Upper lobe of left lung (tissue), 6 donors: ENCODE measurements around the gene MON1A. TPM values are rescaled to one million over a fixed set of nuclear protein-coding genes. Genes with fewer than 3 reads are reported as not detected.
A peak's percentile ranks its signal among the peaks of the same experiment; 100 is the strongest.

Experiments
- ATAC-seq, 2 donors: fragments of 200-7000 bp; cut with Tn5 transposase; one replicate each; pipeline ENCODE4 v1.9.1; 2022; ENCODE audit warnings: mild to moderate bottlenecking in 2 of 2, moderate library complexity in 2 of 2; ENCODE audit not compliant: low FRiP score in 2 of 2
- DNase-seq, 2 donors: peaks; one replicate each; pipeline ENCODE4 v3.0.0-alpha.2; 2019 to 2020
- H3K27ac ChIP-seq, 4 donors: fragments of 200-600 bp; sonication (generic); one replicate each; pipeline ENCODE4 v1.5.1; 2016 to 2019
- H3K27me3 ChIP-seq, 4 donors: fragments of 200-600 bp; sonication (generic); one replicate each; pipeline ENCODE4 v1.5.1; 2017 to 2019
- H3K36me3 ChIP-seq, 4 donors: fragments of 200-600 bp; sonication (generic); one replicate each; pipeline ENCODE4 v1.5.1; 2016 to 2019
- H3K4me1 ChIP-seq, 4 donors: fragments of 200-600 bp; sonication (generic); one replicate each; pipeline ENCODE4 v1.5.1; 2018 to 2019
- H3K4me3 ChIP-seq, 4 donors: fragments of 200-600 bp; sonication (generic); one replicate each; pipeline ENCODE4 v1.5.1; 2017 to 2019; ENCODE audit warnings: mild to moderate bottlenecking in 2 of 4, moderate library complexity in 1 of 4
- H3K9me3 ChIP-seq, 4 donors: fragments of 200-600 bp; sonication (generic); one replicate each; pipeline ENCODE4 v1.5.1; 2018 to 2019
- EP300 ChIP-seq, 4 donors: sonication (generic); formaldehyde crosslinking; IDR thresholded peaks; one replicate each; pipeline ENCODE4 v1.5.1; 2017; ENCODE audit warnings: antibody characterized with exemption in 4 of 4, control low read depth in 2 of 4
- POLR2A ChIP-seq, 4 donors: fragments of 450-650 bp; IDR thresholded peaks; one replicate each; pipeline ENCODE4 v1.5.1; 2016 to 2017; ENCODE audit warnings: antibody characterized with exemption in 4 of 4, mild to moderate bottlenecking in 2 of 4
- POLR2AphosphoS5 ChIP-seq, 2 donors: sonication (generic); formaldehyde crosslinking; IDR thresholded peaks; one replicate each; pipeline ENCODE4 v1.5.1; 2017; ENCODE audit warnings: antibody characterized with exemption in 2 of 2
- WGBS, 2 donors: methylation state at CpG; one replicate each; pipeline ENCODE4 v1.1.5; 2017 to 2018; 5-methylcytosine and 5-hydroxymethylcytosine counted together
- total RNA-seq, 6 donors: library from RNA; depleted of rRNA in 4 of 6; stranded (reverse); fragments of >200 nt in 4 of 6; gene quantifications; one replicate each; pipeline versions ENCODE4 v1.1.0 to v1.2.1, GENCODE V29; 2016 to 2021
- TF ChIP-seq, protein P1 (sequence below), 6 experiments: fragments of 450-650 bp in 4 of 6; fragments of 200-600 bp in 2 of 6; sonication (generic) in 2 of 6; IDR thresholded peaks; one replicate each; pipeline ENCODE4 v1.5.1; 2016 to 2019; ENCODE audit warnings: antibody characterized with exemption in 6 of 6
- donor health status: DM: no; HTN: no; CAD: no; lungs with moderate emphysema.
- donor health status: DM: no; HTN: yes; CAD: no; lungs with severe emphysema.

The MON1A gene
- total RNA-seq, 6 donors from 2014 or later = 8.0 to 28.3 (median 15.0) TPM

DNA sequence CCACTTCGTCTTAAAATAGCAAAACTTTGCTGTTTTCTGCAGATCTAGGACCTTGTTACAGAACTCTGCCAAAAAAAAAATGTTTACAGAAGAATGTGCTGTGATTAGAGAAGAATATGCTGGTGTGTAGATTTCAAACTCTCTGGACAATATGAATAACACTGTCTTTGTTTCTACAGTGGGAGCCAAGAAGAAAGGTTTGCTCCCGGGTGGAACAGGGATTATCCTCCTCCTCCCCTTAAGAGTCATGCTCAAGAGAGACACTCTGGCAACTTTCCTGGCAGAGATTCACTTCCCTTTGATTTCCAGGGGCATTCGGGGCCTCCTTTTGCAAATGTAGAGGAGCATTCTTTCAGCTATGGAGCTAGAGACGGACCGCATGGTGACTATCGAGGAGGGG is 37.7 kb upstream of the MON1A start:
- peaks cover 0 to 40% (median 14%) of the 10 kb centered on the region in 4 donors for H3K36me3 ChIP-seq
- DNase-seq = no peak
- no peak overlapping the region for H3K4me3 ChIP-seq
- H3K27me3 ChIP-seq = no peaks in the 10 kb centered on the region
- 68 to 70% methylated on average over 6 of the region's 6 CpGs for WGBS, 2 donors
- H3K9me3 ChIP-seq = no peaks in the 10 kb centered on the region
- TF ChIP-seq, protein P1, sequence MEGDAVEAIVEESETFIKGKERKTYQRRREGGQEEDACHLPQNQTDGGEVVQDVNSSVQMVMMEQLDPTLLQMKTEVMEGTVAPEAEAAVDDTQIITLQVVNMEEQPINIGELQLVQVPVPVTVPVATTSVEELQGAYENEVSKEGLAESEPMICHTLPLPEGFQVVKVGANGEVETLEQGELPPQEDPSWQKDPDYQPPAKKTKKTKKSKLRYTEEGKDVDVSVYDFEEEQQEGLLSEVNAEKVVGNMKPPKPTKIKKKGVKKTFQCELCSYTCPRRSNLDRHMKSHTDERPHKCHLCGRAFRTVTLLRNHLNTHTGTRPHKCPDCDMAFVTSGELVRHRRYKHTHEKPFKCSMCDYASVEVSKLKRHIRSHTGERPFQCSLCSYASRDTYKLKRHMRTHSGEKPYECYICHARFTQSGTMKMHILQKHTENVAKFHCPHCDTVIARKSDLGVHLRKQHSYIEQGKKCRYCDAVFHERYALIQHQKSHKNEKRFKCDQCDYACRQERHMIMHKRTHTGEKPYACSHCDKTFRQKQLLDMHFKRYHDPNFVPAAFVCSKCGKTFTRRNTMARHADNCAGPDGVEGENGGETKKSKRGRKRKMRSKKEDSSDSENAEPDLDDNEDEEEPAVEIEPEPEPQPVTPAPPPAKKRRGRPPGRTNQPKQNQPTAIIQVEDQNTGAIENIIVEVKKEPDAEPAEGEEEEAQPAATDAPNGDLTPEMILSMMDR (IDR thresholded peaks at IDR 0.05) = no peak
- TF ChIP-seq POLR2AphosphoS5 (IDR thresholded peaks at IDR 0.05) (no peak), EP300 (IDR thresholded peaks at IDR 0.05) (no peak), POLR2A (IDR thresholded peaks at IDR 0.05) (no peak)
- no peak for ATAC-seq
- peak overlapping the region in 2 of 4 donors; percentile 5 to 11 for H3K27ac ChIP-seq
- H3K4me1 ChIP-seq = peaks cover 6 to 13% (median 9%) of the 10 kb centered on the region in 4 donors

DNA sequence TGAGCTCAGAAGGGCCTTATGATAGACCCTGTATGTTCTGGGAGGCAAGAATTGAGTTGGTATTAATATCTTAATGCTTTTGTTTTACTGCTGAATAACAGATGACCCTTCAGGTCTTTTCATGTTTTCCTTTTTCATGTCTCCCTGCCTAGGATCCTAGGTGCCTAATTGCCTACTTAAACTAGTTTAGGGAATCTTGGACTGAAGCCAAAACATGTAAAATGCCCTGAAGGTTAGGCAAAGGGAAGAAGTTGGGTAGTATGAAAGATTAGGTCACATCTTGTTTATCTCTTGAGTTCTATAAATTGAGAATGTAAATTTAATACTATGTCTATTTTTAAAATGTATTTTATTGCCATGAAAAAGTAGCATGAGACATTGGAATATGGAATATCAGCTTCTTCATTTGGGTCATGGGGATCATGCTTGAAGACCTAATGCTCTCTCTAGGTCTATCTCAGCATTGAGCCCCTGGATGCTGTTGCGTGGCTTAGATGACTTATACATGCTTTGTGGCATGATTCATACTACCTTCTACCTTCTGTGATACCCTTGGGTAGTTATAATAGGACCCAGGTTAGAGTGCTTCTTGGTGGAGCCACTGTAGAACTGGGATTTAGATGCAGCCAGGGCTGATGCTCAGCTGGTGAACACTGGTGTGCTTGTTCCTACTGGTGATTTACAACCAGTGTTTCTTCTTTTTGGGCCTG is 36.8 kb upstream of the MON1A start:
- peaks cover 6 to 13% (median 9%) of the 10 kb centered on the region in 4 donors for H3K4me1 ChIP-seq
- ATAC-seq (no peak), DNase-seq (no peak)
- H3K27ac ChIP-seq = no peak overlapping the region
- peaks cover 0 to 35% (median 10%) of the 10 kb centered on the region in 4 donors for H3K36me3 ChIP-seq
- H3K9me3 ChIP-seq = no peaks in the 10 kb centered on the region
- H3K27me3 ChIP-seq = no peaks in the 10 kb centered on the region
- WGBS, 2 donors = 96 to 100% methylated on average over 1 of the region's 1 CpG
- TF ChIP-seq POLR2A (IDR thresholded peaks at IDR 0.05) (no peak), EP300 (IDR thresholded peaks at IDR 0.05) (no peak), POLR2AphosphoS5 (IDR thresholded peaks at IDR 0.05) (no peak)
- TF ChIP-seq, protein P1 (IDR thresholded peaks at IDR 0.05) = no peak
- no peak overlapping the region for H3K4me3 ChIP-seq

DNA sequence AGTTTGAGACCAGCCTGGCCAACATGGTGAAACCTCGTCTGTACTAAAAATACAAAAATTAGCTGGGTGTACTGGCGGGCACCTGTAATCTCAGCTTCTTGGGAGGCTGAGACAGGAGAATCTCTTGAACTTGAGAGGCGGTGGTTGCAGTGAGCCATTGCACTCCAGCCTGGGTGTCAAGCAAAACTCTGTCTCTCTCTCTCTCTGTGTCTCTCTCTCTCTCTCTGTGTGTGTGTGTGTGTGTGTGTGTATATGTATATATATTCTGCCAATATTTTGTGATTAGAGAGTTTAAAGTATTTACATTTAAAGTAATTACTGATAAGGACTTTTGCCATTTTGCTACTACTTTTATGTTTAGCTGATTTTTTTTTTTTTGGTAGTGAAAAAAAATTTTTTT is 26.0 kb upstream of the MON1A start:
- Histone ChIP-seq H3K4me1 (peaks cover 0 to 12% (median 3%) of the 10 kb centered on the region in 4 donors), H3K36me3 (no peaks in the 10 kb centered on the region), H3K4me3 (no peak overlapping the region), H3K27me3 (no peaks in the 10 kb centered on the region), H3K9me3 (no peaks in the 10 kb centered on the region), H3K27ac (no peak overlapping the region)
- TF ChIP-seq EP300 (IDR thresholded peaks at IDR 0.05) (no peak), POLR2AphosphoS5 (IDR thresholded peaks at IDR 0.05) (no peak), POLR2A (IDR thresholded peaks at IDR 0.05) (no peak)
- TF ChIP-seq, protein P1 (IDR thresholded peaks at IDR 0.05) = no peak
- WGBS, 2 donors = 71 to 78% methylated on average over 3 of the region's 3 CpGs
- DNase-seq (no peak), ATAC-seq (no peak)

DNA sequence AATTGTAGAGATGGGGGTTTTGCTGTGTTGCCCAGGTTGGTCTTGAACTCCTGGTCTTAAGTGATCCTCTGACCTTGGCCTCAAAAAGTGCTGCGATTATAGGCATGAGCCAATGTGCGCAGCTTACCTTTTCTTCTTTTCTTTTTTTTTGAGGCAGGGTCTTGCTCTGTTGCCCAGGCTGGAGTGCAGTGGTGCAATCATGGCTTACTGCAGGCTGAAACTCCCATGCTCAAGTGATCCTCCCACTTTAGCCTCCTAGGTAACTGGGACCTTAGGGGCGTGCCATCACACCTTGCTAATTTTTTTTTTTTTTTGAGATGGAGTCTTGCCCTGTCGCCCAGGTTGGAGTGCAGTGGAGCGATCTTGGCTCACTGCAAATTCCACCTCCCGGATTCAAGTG is 23.3 kb upstream of the MON1A start:
- H3K4me3 ChIP-seq = no peak overlapping the region
- no peak for DNase-seq
- H3K27ac ChIP-seq = no peak overlapping the region
- no peaks in the 10 kb centered on the region for H3K9me3 ChIP-seq
- H3K27me3 ChIP-seq = no peaks in the 10 kb centered on the region
- no peaks in the 10 kb centered on the region for H3K36me3 ChIP-seq
- no peak for ATAC-seq
- WGBS, 2 donors = 95 to 99% methylated on average over 6 of the region's 6 CpGs
- no peak for TF ChIP-seq EP300 (IDR thresholded peaks at IDR 0.05)
- TF ChIP-seq POLR2AphosphoS5 (IDR thresholded peaks at IDR 0.05) = no peak
- TF ChIP-seq, protein P1 (IDR thresholded peaks at IDR 0.05) = no peak
- no peak for TF ChIP-seq POLR2A (IDR thresholded peaks at IDR 0.05)
- H3K4me1 ChIP-seq = peaks cover 8 to 27% (median 17%) of the 10 kb centered on the region in 4 donors

DNA sequence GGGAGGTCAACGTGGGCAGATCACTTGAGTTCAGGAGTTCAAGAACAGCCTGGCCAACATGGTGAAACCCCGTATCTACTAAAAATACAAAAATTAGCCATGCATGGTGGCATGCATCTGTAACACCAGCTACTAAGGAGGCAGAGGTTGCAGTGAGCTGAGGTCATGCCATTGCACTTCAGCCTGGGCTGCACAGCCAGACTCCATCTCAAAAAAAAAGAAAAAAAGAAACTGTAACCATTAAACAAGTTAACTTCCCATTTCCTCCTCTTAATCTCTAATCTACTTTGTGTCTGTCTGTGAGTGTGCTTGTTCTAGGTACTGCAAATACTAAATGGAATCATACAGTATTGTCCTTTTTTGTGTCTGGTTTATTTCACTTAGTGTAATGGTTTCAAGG is 13.0 kb upstream of the MON1A start:
- WGBS, 2 donors = 81% methylated on average over 2 of the region's 2 CpGs
- Histone ChIP-seq H3K27me3 (no peaks in the 10 kb centered on the region), H3K4me1 (peaks cover 8 to 27% (median 26%) of the 10 kb centered on the region in 4 donors), H3K9me3 (no peaks in the 10 kb centered on the region), H3K36me3 (peaks cover 0 to 7% (median 0%) of the 10 kb centered on the region in 4 donors), H3K27ac (no peak overlapping the region), H3K4me3 (no peak overlapping the region)
- DNase-seq (no peak), ATAC-seq (no peak)
- TF ChIP-seq, protein P1 (IDR thresholded peaks at IDR 0.05) = no peak
- TF ChIP-seq POLR2AphosphoS5 (IDR thresholded peaks at IDR 0.05) (no peak), EP300 (IDR thresholded peaks at IDR 0.05) (no peak), POLR2A (IDR thresholded peaks at IDR 0.05) (no peak)
